BJ (cell line): ENCODE data around the gene COL21A1. TPM values are rescaled to one million over a fixed set of nuclear protein-coding genes. Genes with fewer than 3 reads are reported as not detected.

Source experiments
- CTCF ChIA-PET: fragments of 350-600 bp; formaldehyde crosslinking; extraction: SDS; loops from one replicate; lab custom pipeline; 2021; ENCODE audit warnings: antibody characterized with exemption, inconsistent platforms; lab: Yijun Ruan, JAX
- POLR2A ChIA-PET: fragments of 300-600 bp; sonication (Branson Sonifier 250); formaldehyde crosslinking; extraction: SDS; loops from one replicate; lab custom pipeline; 2021; ENCODE audit warnings: antibody characterized with exemption; lab: Charles Lee
- DNase-seq: peaks from one replicate; pipeline ENCODE4 v3.0.0-alpha.2; 2011; ENCODE audit warnings: low read depth
- H3K27me3 ChIP-seq: 2 replicates; pipeline ENCODE4 v1.6.0; 2011; ENCODE audit warnings: low read length; ENCODE audit not compliant: control insufficient read depth, insufficient read depth
- H3K36me3 ChIP-seq: 2 replicates; pipeline ENCODE4 v1.5.1; 2011; ENCODE audit warnings: low read length; ENCODE audit not compliant: control insufficient read depth, insufficient read depth
- H3K4me3 ChIP-seq: 2 replicates; pipeline ENCODE4 v1.5.1; 2011; ENCODE audit warnings: low read depth, mild to moderate bottlenecking, control low read depth, low read length
- polyA plus RNA-seq: library from polyadenylated mRNA; depleted of rRNA; stranded (reverse); fragments of >200 nt; gene quantifications from 2 replicates; pipeline ENCODE4 v1.2.3, GENCODE V29; 2011
- TF ChIP-seq, protein P1 (sequence below): IDR thresholded peaks from 2 replicates; pipeline ENCODE4 v1.5.1; 2011; ENCODE audit warnings: low read depth, mild to moderate bottlenecking, control low read depth, inconsistent platforms, low read length, moderate library complexity; ENCODE audit not compliant: insufficient read depth

COL21A1 gene
- polyA plus RNA-seq, 1 experiment, result 0.07 TPM

DNA sequence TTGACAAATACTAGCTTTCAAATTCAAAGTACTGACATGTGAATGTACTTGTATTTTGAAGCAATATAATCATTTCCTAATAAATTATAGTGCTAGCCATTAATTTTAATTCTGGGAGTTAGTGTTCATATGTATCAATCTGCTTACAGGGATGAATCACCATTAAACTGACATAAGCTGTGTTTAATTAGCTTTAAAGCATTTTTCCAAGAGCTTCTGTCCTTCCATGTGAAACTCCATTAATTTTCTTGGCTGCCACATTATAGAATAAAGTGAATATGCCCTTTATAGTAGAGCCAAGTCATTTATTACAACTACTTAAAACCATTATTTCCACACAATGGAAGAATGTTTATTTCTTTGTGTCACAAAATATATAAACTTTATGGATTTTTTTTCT, 150.8 kb downstream of the COL21A1 start:
- DNase-seq, result no peak
- Histone ChIP-seq H3K4me3 (no peak overlapping the region), H3K36me3 (no peaks in the 10 kb centered on the region), H3K27me3 (no peaks in the 10 kb centered on the region)
- POLR2A ChIA-PET, result no interaction called here
- TF ChIP-seq, protein P1, sequence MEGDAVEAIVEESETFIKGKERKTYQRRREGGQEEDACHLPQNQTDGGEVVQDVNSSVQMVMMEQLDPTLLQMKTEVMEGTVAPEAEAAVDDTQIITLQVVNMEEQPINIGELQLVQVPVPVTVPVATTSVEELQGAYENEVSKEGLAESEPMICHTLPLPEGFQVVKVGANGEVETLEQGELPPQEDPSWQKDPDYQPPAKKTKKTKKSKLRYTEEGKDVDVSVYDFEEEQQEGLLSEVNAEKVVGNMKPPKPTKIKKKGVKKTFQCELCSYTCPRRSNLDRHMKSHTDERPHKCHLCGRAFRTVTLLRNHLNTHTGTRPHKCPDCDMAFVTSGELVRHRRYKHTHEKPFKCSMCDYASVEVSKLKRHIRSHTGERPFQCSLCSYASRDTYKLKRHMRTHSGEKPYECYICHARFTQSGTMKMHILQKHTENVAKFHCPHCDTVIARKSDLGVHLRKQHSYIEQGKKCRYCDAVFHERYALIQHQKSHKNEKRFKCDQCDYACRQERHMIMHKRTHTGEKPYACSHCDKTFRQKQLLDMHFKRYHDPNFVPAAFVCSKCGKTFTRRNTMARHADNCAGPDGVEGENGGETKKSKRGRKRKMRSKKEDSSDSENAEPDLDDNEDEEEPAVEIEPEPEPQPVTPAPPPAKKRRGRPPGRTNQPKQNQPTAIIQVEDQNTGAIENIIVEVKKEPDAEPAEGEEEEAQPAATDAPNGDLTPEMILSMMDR, result no peak
- CTCF ChIA-PET, result no interaction called here

DNA sequence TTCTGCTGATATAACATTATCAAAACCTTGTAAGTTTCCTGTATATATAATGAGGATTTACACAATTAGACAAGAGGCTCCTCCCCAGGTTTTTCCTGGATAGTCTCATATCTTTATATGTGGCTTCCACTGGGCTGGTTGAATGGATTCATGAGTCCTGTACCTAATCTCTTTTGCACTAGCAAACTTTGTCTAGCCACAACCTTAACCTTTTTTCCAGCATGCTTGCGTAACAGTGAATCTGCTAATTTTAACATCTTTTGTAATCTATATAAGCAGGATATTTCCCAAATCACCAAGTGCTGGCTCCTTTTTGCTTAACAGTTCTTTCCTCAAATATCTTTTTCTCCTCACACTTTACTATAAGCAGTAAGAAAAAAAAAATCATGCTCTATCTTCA, 153.6 kb downstream of the COL21A1 start:
- ChIA-PET POLR2A (no interaction called here), CTCF (no interaction called here)
- DNase-seq, result no peak
- no peaks in the 10 kb centered on the region for H3K36me3 ChIP-seq
- no peak overlapping the region for H3K4me3 ChIP-seq
- TF ChIP-seq, protein P1, result no peak
- no peaks in the 10 kb centered on the region for H3K27me3 ChIP-seq

DNA sequence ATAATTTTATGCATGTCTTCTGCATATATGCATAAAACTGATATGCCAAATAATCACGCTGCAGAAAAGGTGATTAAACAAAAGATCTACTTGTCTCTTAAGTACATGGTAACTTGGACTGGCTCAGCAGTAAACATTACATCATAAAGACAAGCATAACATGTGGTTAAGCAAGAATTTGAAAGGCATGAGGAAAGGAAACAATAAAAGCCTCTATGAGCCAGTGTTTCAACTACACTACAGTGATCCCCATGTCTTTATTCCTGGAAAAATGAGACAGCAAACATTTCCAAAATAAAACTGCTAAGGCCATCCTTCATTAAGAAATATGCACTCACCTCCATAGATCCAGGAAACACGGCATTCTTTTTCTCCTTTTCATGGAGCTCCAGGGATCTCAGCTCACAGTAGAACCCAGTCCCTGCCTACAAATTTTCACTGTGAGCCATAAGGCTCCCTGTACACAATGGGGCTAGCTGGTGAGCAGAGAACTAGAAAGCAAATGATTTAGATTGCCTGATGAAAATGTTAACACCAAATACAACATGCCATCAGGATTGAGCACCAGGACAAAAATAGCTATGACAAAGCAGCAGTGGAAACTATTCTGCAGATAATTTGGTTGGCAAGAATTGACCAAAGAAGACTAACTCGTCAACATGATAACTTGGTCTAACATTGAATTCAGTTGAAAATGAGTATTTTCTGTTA, 156.1 kb downstream of the COL21A1 start:
- Histone ChIP-seq H3K36me3 (no peaks in the 10 kb centered on the region), H3K27me3 (no peaks in the 10 kb centered on the region), H3K4me3 (no peak overlapping the region)
- peak; percentile 66 for DNase-seq
- TF ChIP-seq, protein P1, result no peak
- CTCF ChIA-PET, result no interaction called here
- POLR2A ChIA-PET, result interaction anchor here (0.6 kb wide), 1 partner anchor 502 kb away, joined by 3 read pairs; no protein-coding TSS in a partner anchor

- POLR2A ChIA-PET, result no interaction called here
- TF ChIP-seq, protein P1, result no peak
- Histone ChIP-seq H3K36me3 (no peaks in the 10 kb centered on the region), H3K27me3 (no peaks in the 10 kb centered on the region), H3K4me3 (no peak overlapping the region)
- DNase-seq, result no peak
- CTCF ChIA-PET, result no interaction called here
Observed at GRCh38 chr6:56088641-56089040, 158.7 kb downstream of the COL21A1 start.

- TF ChIP-seq, protein P1, result no peak
- POLR2A ChIA-PET, result no interaction called here
- H3K4me3 ChIP-seq, result no peak overlapping the region
- no peak for DNase-seq
- no peaks in the 10 kb centered on the region for H3K27me3 ChIP-seq
- no peaks in the 10 kb centered on the region for H3K36me3 ChIP-seq
- CTCF ChIA-PET, result no interaction called here
Observed at GRCh38 chr6:56087421-56087820, 160.0 kb downstream of the COL21A1 start.
